Astrocyte of the cerebellum (primary cell): ENCODE data around the gene FBXO24.

ENCODE experiments used
- DNase-seq: peaks from one replicate; pipeline ENCODE4 v3.0.0-alpha.2; 2011; ENCODE audit warnings: low read depth
- H3K4me3 ChIP-seq: 2 replicates; pipeline ENCODE4 v1.5.1; 2011; ENCODE audit warnings: mild to moderate bottlenecking, low read depth, low read length, moderate library complexity
- in situ Hi-C: cut with HindIII; loops from 2 replicates; pipeline ENCODE4 v1.10.0; 2017; ENCODE audit warnings: low sequenced_read_pairs
- TF ChIP-seq, protein P1 (sequence below): IDR thresholded peaks from 2 replicates; pipeline ENCODE4 v1.5.1; 2012; ENCODE audit warnings: low read length, low read depth, moderate library complexity, mild to moderate bottlenecking; ENCODE audit errors: missing control alignments

FBXO24 gene

DNA sequence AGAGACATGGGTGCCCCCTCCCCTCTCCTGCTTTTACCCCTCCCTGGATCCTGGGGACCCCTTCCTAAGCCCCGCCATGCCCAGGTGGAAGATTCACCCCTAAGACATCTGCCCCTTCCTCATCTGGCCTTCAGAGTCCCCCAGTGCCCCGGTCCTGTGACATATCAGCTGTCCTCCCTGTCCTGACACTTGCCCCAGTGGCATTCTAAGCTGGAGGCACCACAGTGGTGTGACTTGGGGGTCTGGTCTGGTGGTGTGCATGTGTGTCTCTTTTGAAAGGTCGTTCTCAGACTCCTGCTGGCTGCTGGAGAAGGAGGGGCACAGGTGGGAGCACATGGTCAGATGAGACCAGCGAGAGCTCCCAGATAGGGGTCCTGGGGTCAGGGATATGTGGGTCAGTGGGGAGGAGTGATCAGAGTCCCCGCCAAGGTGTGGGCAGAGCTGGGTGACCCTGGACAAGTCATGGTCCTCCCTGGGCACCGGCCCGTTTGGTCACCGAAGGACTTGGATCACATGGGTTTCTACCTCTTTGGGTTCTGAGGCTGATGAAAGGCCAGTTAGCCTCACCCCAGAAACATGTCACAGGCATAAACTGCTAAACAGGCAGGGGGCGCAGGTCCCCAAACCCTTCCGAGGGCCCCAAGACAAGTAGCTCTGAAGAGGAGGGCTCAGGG lies 55.9 kb downstream of the FBXO24 start:
- TF ChIP-seq, protein P1, sequence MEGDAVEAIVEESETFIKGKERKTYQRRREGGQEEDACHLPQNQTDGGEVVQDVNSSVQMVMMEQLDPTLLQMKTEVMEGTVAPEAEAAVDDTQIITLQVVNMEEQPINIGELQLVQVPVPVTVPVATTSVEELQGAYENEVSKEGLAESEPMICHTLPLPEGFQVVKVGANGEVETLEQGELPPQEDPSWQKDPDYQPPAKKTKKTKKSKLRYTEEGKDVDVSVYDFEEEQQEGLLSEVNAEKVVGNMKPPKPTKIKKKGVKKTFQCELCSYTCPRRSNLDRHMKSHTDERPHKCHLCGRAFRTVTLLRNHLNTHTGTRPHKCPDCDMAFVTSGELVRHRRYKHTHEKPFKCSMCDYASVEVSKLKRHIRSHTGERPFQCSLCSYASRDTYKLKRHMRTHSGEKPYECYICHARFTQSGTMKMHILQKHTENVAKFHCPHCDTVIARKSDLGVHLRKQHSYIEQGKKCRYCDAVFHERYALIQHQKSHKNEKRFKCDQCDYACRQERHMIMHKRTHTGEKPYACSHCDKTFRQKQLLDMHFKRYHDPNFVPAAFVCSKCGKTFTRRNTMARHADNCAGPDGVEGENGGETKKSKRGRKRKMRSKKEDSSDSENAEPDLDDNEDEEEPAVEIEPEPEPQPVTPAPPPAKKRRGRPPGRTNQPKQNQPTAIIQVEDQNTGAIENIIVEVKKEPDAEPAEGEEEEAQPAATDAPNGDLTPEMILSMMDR: no peak
- H3K4me3 ChIP-seq: no peak overlapping the region
- no peak for DNase-seq
- in situ Hi-C loops: no loop called here

DNA sequence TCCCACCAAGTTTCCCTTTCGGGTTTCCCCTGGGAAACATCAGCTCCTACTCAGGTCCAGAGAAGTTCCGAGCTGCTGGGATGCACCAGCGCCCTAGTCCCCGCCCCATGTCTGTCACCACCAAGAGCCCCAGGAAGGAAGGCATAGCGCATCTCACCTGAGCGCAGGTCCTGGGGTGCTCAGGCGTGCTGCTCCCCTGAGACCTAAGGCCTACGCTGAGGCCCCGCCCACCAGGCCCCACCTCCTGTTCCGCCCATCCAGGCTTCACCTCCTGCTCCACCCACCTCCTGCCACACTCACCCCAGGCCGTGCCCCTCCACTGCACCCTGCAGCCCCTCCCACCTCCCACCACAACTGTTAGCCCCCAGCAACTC lies 56.4 kb downstream of the FBXO24 start:
- in situ Hi-C loops: no loop called here

DNA sequence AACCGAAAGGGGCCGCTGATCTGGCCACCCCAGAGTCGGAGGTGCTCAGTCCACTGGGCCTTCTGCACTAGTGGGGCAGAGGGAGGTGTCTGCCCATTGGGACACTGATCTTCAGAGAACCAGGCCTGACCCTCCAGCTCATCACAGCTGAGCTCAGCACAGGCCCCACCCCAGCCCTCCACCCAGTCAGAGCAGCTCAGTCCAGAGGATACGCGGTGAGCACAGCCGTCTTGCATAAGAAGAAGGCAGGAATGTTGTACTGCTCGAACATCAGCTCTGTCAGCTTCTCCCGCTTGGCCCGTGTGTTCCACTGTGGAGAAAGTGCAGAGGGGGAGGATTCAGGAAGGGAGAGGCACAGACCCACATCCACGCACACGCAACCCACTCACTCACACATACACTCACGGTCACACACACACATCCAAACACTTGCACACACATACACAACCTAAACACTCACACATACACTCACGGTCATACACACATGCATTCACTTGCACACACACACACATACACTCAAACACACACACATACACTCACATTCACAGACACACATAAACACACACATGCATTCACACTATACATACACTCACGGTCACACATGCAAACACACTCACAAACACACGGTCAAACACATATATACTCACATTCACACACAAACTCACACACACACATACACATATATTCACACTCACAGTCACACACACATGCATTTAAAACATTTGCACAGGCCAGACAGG lies 63.9 kb downstream of the FBXO24 start:
- TF ChIP-seq, protein P1: no peak
- no peak for DNase-seq
- in situ Hi-C loops: no loop called here
- H3K4me3 ChIP-seq: no peak overlapping the region

More for the DNA sequence above, 56.4 kb downstream of the FBXO24 start:
- no peak overlapping the region for H3K4me3 ChIP-seq
- no peak for DNase-seq
- TF ChIP-seq, protein P1: no peak
